GM23338 (cell line): ENCODE results near the gene MCC. TPM values are rescaled to one million over a fixed set of nuclear protein-coding genes. Genes with fewer than 3 reads are reported as not detected.
A peak's percentile ranks its signal among the peaks of the same experiment; 100 is the strongest.

Experiments
- ATAC-seq: fragments of 200-7000 bp; cut with Tn5 transposase; 3 replicates; pipeline ENCODE4 v1.9.1; 2020
- DNase-seq: peaks from one replicate; pipeline ENCODE4 v3.0.0-alpha.2; 2015; ENCODE audit warnings: low spot score
- H2AFZ ChIP-seq: fragments of 200-600 bp; sonication (generic); 2 replicates; pipeline ENCODE4 v1.8.0; 2016; ENCODE audit warnings: antibody characterized with exemption, mild to moderate bottlenecking, moderate library complexity
- H3F3A ChIP-seq: fragments of 200-600 bp; sonication (generic); replicated peaks from 2 replicates; pipeline ENCODE4 v1.8.0; 2017; ENCODE audit warnings: antibody characterized with exemption, mixed run types, low read depth
- H3K27ac ChIP-seq: fragments of 200-600 bp; sonication (generic); 2 replicates; pipeline ENCODE4 v1.6.1; 2016; ENCODE audit warnings: low read depth
- H3K27me3 ChIP-seq: fragments of 200-600 bp; sonication (generic); 2 replicates; pipeline ENCODE4 v1.8.0; 2016; ENCODE audit warnings: mild to moderate bottlenecking, mixed run types, moderate library complexity; ENCODE audit not compliant: insufficient read depth
- H3K36me3 ChIP-seq: fragments of 200-600 bp; sonication (generic); 2 replicates; pipeline ENCODE4 v1.8.0; 2016; ENCODE audit warnings: mild to moderate bottlenecking; ENCODE audit not compliant: insufficient read depth
- H3K4me1 ChIP-seq: fragments of 200-600 bp; sonication (generic); 2 replicates; pipeline ENCODE4 v1.8.0; 2016; ENCODE audit warnings: mild to moderate bottlenecking, moderate library complexity; ENCODE audit not compliant: insufficient read depth
- H3K4me2 ChIP-seq: fragments of 200-600 bp; sonication (generic); 2 replicates; pipeline ENCODE4 v1.7.1; 2017; ENCODE audit warnings: mixed run types
- H3K4me3 ChIP-seq: fragments of 200-600 bp; sonication (generic); 2 replicates; pipeline ENCODE4 v1.6.1; 2016; ENCODE audit warnings: mixed run types
- H3K79me2 ChIP-seq: fragments of 200-600 bp; sonication (generic); replicated peaks from 2 replicates; pipeline ENCODE4 v1.8.0; 2017; ENCODE audit warnings: mild to moderate bottlenecking; ENCODE audit not compliant: insufficient read depth
- H3K9me2 ChIP-seq: fragments of 200-600 bp; sonication (generic); 2 replicates; pipeline ENCODE4 v1.8.0; 2017; ENCODE audit not compliant: insufficient read depth
- H4K20me1 ChIP-seq: fragments of 200-600 bp; sonication (generic); replicated peaks from 2 replicates; pipeline ENCODE4 v1.8.0; 2017; ENCODE audit warnings: mild to moderate bottlenecking; ENCODE audit not compliant: insufficient read depth
- H3K27ac Mint-ChIP-seq: 2 replicates; pipeline ENCODE4 v1.8.0; 2020; ENCODE audit warnings: inconsistent platforms, mild to moderate bottlenecking, moderate library complexity, mixed read lengths
- H3K27me3 Mint-ChIP-seq: 3 replicates; pipeline ENCODE4 v1.8.0; 2022; ENCODE audit warnings: low read depth, mild to moderate bottlenecking, moderate library complexity, mixed read lengths, inconsistent platforms; ENCODE audit not compliant: insufficient read depth, poor library complexity
- H3K36me3 Mint-ChIP-seq: 3 replicates; pipeline ENCODE4 v1.8.0; 2021; ENCODE audit warnings: low read depth, mild to moderate bottlenecking, inconsistent platforms, moderate library complexity, mixed read lengths
- H3K4me1 Mint-ChIP-seq: 3 replicates; pipeline ENCODE4 v1.8.0; 2020; ENCODE audit warnings: mild to moderate bottlenecking, inconsistent platforms, mixed read lengths
- H3K4me3 Mint-ChIP-seq: 3 replicates; pipeline ENCODE4 v1.8.0; 2021; ENCODE audit warnings: moderate library complexity, mild to moderate bottlenecking, inconsistent platforms, mixed read lengths
- H3K9me3 Mint-ChIP-seq: 3 replicates; pipeline ENCODE4 v1.8.0; 2020; ENCODE audit warnings: moderate library complexity, mild to moderate bottlenecking, inconsistent platforms, mixed read lengths
- CREB1 ChIP-seq: fragments of 250-450 bp; sonication (Bioruptor Pico); IDR thresholded peaks from 2 replicates; pipeline ENCODE4 v1.5.0; 2020; ENCODE audit warnings: low read depth, mild to moderate bottlenecking, moderate library complexity
- CTCF ChIP-seq, 2 experiments: fragments of 200-600 bp in 1 of 2; sonication (generic) in 1 of 2; conservative IDR thresholded peaks; 2 replicates each; pipeline versions ENCODE4 v1.5.1 to v1.6.1; 2016 to 2017; ENCODE audit warnings: antibody characterized with exemption in 2 of 2, low read depth in 2 of 2, mild to moderate bottlenecking in 2 of 2, moderate library complexity in 1 of 2
- EZH2phosphoT487 ChIP-seq: fragments of 200-600 bp; sonication (generic); IDR thresholded peaks from one replicate; pipeline ENCODE4 v1.8.1; 2018; ENCODE audit warnings: antibody characterized with exemption; ENCODE audit not compliant: unreplicated experiment
- NANOG ChIP-seq: IDR thresholded peaks from 2 replicates; pipeline ENCODE4 v1.6.1; 2016; ENCODE audit warnings: antibody characterized with exemption, borderline replicate concordance
- POLR2AphosphoS5 ChIP-seq: IDR thresholded peaks from 2 replicates; pipeline ENCODE4 v1.6.1; 2016; ENCODE audit warnings: antibody characterized with exemption, low read depth
- STAT1 ChIP-seq: IDR thresholded peaks from one replicate; pipeline ENCODE4 v1.6.1; 2016; ENCODE audit warnings: antibody characterized with exemption; ENCODE audit not compliant: unreplicated experiment
- ZNF331 ChIP-seq: fragments of 250-450 bp; sonication (Bioruptor Pico); IDR thresholded peaks from 2 replicates; pipeline ENCODE4 v1.5.0; 2020; ENCODE audit warnings: low read depth, mild to moderate bottlenecking, moderate library complexity
- polyA plus RNA-seq: library from polyadenylated mRNA; unstranded; fragments of >200 nt; fragmentation: Nextera tagmentation; extraction: Ambion mirVana; gene quantifications from 2 replicates; pipeline ENCODE4 v1.2.1, GENCODE V29; 2016
- total RNA-seq: library from RNA; depleted of rRNA; stranded (reverse); fragments of >200 nt; shearing (Covaris generic); gene quantifications from 2 replicates; pipeline ENCODE4 v1.2.3, GENCODE V29; 2014
- TF ChIP-seq, protein P1 (sequence below): IDR thresholded peaks from 2 replicates; pipeline ENCODE4 v1.6.1; 2016; ENCODE audit warnings: antibody characterized with exemption

MCC gene
- total and polyA plus RNA-seq, 2 experiments from 2014 or later = 3.8 to 10.1 TPM

- Mint-ChIP-seq H3K9me3 (no peaks in the 10 kb centered on the region), H3K4me3 (peak overlapping the region; percentile 93), H3K27me3 (peaks cover 20% of the 10 kb centered on the region), H3K27ac (peak overlapping the region; percentile 97), H3K36me3 (peaks cover 13% of the 10 kb centered on the region), H3K4me1 (peaks cover 32% of the 10 kb centered on the region)
- Histone ChIP-seq H3K9me2 (no peaks in the 10 kb centered on the region), H3K27me3 (no peaks in the 10 kb centered on the region), H4K20me1 (peaks cover 22% of the 10 kb centered on the region; the same call in 1 of the 2 replicates), H2AFZ (peak overlapping the region; percentile 57; the same call in 1 of the 2 replicates), H3K79me2 (peaks cover 55% of the 10 kb centered on the region), H3K27ac (peak overlapping the region; percentile 93), H3K4me3 (peak overlapping the region; percentile 90), H3K36me3 (no peaks in the 10 kb centered on the region), H3K4me1 (peaks cover 21% of the 10 kb centered on the region), H3K4me2 (peak overlapping the region; percentile 78), H3F3A (no peaks in the 10 kb centered on the region)
- DNase-seq = no peak
- no peak for TF ChIP-seq ZNF331
- TF ChIP-seq EZH2phosphoT487 = no peak
- TF ChIP-seq NANOG = no peak
- TF ChIP-seq STAT1 = no peak
- no peak for ATAC-seq
Observed at GRCh38 chr5:112977440-112977861, 510.8 kb downstream of the MCC start.

GRCh38 chr5:112976432-112977309, 511.6 kb downstream of the MCC start, which contains the start of gene DCP2:
TSS of gene DCP2 (plus strand) at chr5:112976798. CDS start at chr5:112976934, 136 bp downstream.
- peaks cover 17% of the 10 kb centered on the region for H3K4me1 ChIP-seq
- 0 out of 2 replicates have a peak, but pooled peaks cover 3% of the 10 kb centered on the region for H3K9me2 ChIP-seq
- ATAC-seq (peak; percentile 97), DNase-seq (peak; percentile 99)
- H2AFZ ChIP-seq = peak within 1 kb of the TSS; percentile 57; the same call in 1 of the 2 replicates
- peaks cover 47% of the 10 kb centered on the region for H3K79me2 ChIP-seq
- Mint-ChIP-seq H3K27me3 (peaks cover 20% of the 10 kb centered on the region), H3K27ac (peak within 1 kb of the TSS; percentile 99), H3K36me3 (peaks cover 10% of the 10 kb centered on the region), H3K9me3 (no peaks in the 10 kb centered on the region), H3K4me1 (peaks cover 26% of the 10 kb centered on the region), H3K4me3 (peak within 1 kb of the TSS; percentile 93)
- H3F3A ChIP-seq = no peaks in the 10 kb centered on the region
- TF ChIP-seq CREB1 (CRISPR knock-in tag) (no peak), POLR2AphosphoS5 (peak; percentile 89), CTCF (conservative IDR thresholded peaks at IDR 0.05; ENCODE audit: low read depth in 2 of 2) (no peak)
- TF ChIP-seq, protein P1, sequence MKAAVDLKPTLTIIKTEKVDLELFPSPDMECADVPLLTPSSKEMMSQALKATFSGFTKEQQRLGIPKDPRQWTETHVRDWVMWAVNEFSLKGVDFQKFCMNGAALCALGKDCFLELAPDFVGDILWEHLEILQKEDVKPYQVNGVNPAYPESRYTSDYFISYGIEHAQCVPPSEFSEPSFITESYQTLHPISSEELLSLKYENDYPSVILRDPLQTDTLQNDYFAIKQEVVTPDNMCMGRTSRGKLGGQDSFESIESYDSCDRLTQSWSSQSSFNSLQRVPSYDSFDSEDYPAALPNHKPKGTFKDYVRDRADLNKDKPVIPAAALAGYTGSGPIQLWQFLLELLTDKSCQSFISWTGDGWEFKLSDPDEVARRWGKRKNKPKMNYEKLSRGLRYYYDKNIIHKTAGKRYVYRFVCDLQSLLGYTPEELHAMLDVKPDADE = 0 out of 2 replicates have a peak, but pooled peaks have one; percentile 23
- no peaks in the 10 kb centered on the region for H3K36me3 ChIP-seq
- 0 out of 2 replicates have a peak, but pooled peaks cover 16% of the 10 kb centered on the region for H4K20me1 ChIP-seq
- H3K27me3 ChIP-seq = no peaks in the 10 kb centered on the region
- peak within 1 kb of the TSS; percentile 90 for H3K4me3 ChIP-seq
- H3K4me2 ChIP-seq = peak within 1 kb of the TSS; percentile 78
- H3K27ac ChIP-seq = peak within 1 kb of the TSS; percentile 93
